Liver (tissue), 9 donors: Measurements from ENCODE around the gene ARMH1. TPM values are rescaled to one million over a fixed set of nuclear protein-coding genes. Genes with fewer than 3 reads are reported as not detected.

Experiments
- DNase-seq: peaks from one replicate; pipeline ENCODE4 v3.0.0-alpha.2; 2017; ENCODE audit warnings: low spot score
- H3K27ac ChIP-seq, 2 donors: one replicate each; pipeline ENCODE4 v1.7.0; 2013; ENCODE audit warnings: inconsistent platforms in 2 of 2, low read length in 2 of 2, control low read depth in 1 of 2, low read depth in 1 of 2, mild to moderate bottlenecking in 1 of 2
- H3K27me3 ChIP-seq, 4 donors: one replicate each; pipeline versions ENCODE4 v1.6.1 to v1.7.0; 2013; ENCODE audit warnings: low read length in 3 of 4, inconsistent platforms in 1 of 4, mild to moderate bottlenecking in 1 of 4, moderate library complexity in 1 of 4; ENCODE audit not compliant: control insufficient read depth in 4 of 4, insufficient read depth in 4 of 4
- H3K36me3 ChIP-seq, 4 donors: one replicate each; pipeline versions ENCODE4 v1.6.1 to v1.7.0; 2013; ENCODE audit warnings: low read length in 3 of 4, mild to moderate bottlenecking in 3 of 4, low read depth in 1 of 4, moderate library complexity in 1 of 4; ENCODE audit not compliant: control insufficient read depth in 4 of 4, insufficient read depth in 3 of 4
- H3K4me1 ChIP-seq, 4 donors: one replicate each; pipeline versions ENCODE4 v1.6.1 to v1.7.0; 2013; ENCODE audit warnings: low read length in 3 of 4, mild to moderate bottlenecking in 3 of 4, moderate library complexity in 1 of 4; ENCODE audit not compliant: control insufficient read depth in 4 of 4, insufficient read depth in 4 of 4
- H3K4me3 ChIP-seq, 3 donors: one replicate each; pipeline versions ENCODE4 v1.6.1 to v1.7.0; 2013; ENCODE audit warnings: low read length in 3 of 3, control low read depth in 1 of 3, low read depth in 1 of 3, mild to moderate bottlenecking in 1 of 3
- H3K9ac ChIP-seq, 2 donors: one replicate each; pipeline ENCODE4 v1.7.0; 2013; ENCODE audit warnings: low read length in 2 of 2, mild to moderate bottlenecking in 2 of 2, moderate library complexity in 2 of 2, control low read depth in 1 of 2, low read depth in 1 of 2
- H3K9me3 ChIP-seq, 4 donors: one replicate each; pipeline versions ENCODE4 v1.6.1 to v1.7.0; 2013; ENCODE audit warnings: low read length in 3 of 4; ENCODE audit not compliant: control insufficient read depth in 4 of 4
- ATF3 ChIP-seq: IDR thresholded peaks from 2 replicates; pipeline ENCODE4 v1.6.1; 2016; ENCODE audit warnings: antibody characterized with exemption
- CTCF ChIP-seq: fragments of 150-350 bp; IDR thresholded peaks from 2 replicates; pipeline ENCODE4 v1.5.1; 2017; ENCODE audit warnings: improper control_type of control experiment, low read depth, low read length; ENCODE audit not compliant: missing input control
- FOXA1 ChIP-seq: IDR thresholded peaks from 2 replicates; pipeline ENCODE4 v1.6.1; 2016; ENCODE audit warnings: antibody characterized with exemption
- HNF4A ChIP-seq, 2 donors: conservative IDR thresholded peaks; 2 replicates each; pipeline ENCODE4 v1.6.1; 2016; ENCODE audit warnings: antibody characterized with exemption in 2 of 2, mild to moderate bottlenecking in 2 of 2
- RAD21 ChIP-seq, 2 donors: IDR thresholded peaks; 2 replicates each; pipeline ENCODE4 v1.6.1; 2016; ENCODE audit warnings: antibody characterized with exemption in 2 of 2, mild to moderate bottlenecking in 2 of 2
- REST ChIP-seq: IDR thresholded peaks from 2 replicates; pipeline ENCODE4 v1.6.1; 2016; ENCODE audit warnings: antibody characterized with exemption, mild to moderate bottlenecking
- YY1 ChIP-seq: IDR thresholded peaks from 2 replicates; pipeline ENCODE4 v1.6.1; 2016; ENCODE audit warnings: antibody characterized with exemption, mild to moderate bottlenecking
- ZBTB33 ChIP-seq: IDR thresholded peaks from 2 replicates; pipeline ENCODE4 v1.6.1; 2016; ENCODE audit warnings: antibody characterized with exemption
- WGBS: extraction: QIAGEN DNeasy Blood & Tissue Kit; methylation state at CpG from one replicate; pipeline ENCODE4 v1.1.7; 2013; 5-methylcytosine and 5-hydroxymethylcytosine counted together
- polyA plus RNA-seq, 2 donors: library from polyadenylated mRNA; stranded (reverse) in 1 of 2; unstranded in 1 of 2; fragments of 200-250 nt in 1 of 2; fragments of >200 nt in 1 of 2; fragmentation: Nextera tagmentation in 1 of 2; extraction: Ambion mirVana in 1 of 2; gene quantifications; one replicate each; pipeline versions ENCODE4 v1.2.1 to v1.2.3, GENCODE V29; 2013 to 2015
- total RNA-seq, 2 donors: library from RNA; depleted of rRNA; stranded (reverse); fragments of >200 nt; gene quantifications; one replicate each; pipeline ENCODE4 v1.2.3, GENCODE V29; 2014
- donor health status: healthy.
- donor health status: healthy.
- donor health status: healthy.
- donor health status: healthy.
- donor health status: healthy.

ARMH1 gene
- total and polyA plus RNA-seq, 4 donors = 2.2 to 20.3 (median 5.5) TPM

GRCh38 chr1:44634606-44635189 lies 39.8 kb upstream of the ARMH1 start:
- no peak for TF ChIP-seq YY1
- WGBS = 94% methylated on average over 3 of the region's 3 CpGs
- H3K4me1 ChIP-seq = peaks cover 3 to 20% (median 13%) of the 10 kb centered on the region in 4 donors
- no peak overlapping the region for H3K4me3 ChIP-seq
- H3K27ac ChIP-seq = no peak overlapping the region
- H3K9me3 ChIP-seq = no peaks in the 10 kb centered on the region
- H3K36me3 ChIP-seq = peaks cover 20 to 44% (median 32%) of the 10 kb centered on the region in 4 donors
- H3K27me3 ChIP-seq = no peaks in the 10 kb centered on the region
- H3K9ac ChIP-seq = no peak overlapping the region
- DNase-seq = no peak

- no peak for DNase-seq
- no peak overlapping the region for H3K4me3 ChIP-seq
- H3K9me3 ChIP-seq = no peaks in the 10 kb centered on the region
- TF ChIP-seq HNF4A (conservative IDR thresholded peaks at IDR 0.05) (no peak), ZBTB33 (no peak), FOXA1 (no peak)
- H3K4me1 ChIP-seq = peaks cover 3 to 20% (median 13%) of the 10 kb centered on the region in 4 donors
- no peaks in the 10 kb centered on the region for H3K27me3 ChIP-seq
- H3K36me3 ChIP-seq = peaks cover 20 to 48% (median 32%) of the 10 kb centered on the region in 4 donors
- no peak overlapping the region for H3K9ac ChIP-seq
- 96% methylated on average over 9 of the region's 9 CpGs for WGBS
- no peak overlapping the region for H3K27ac ChIP-seq
Observed at GRCh38 chr1:44635439-44635838, 39.1 kb upstream of the ARMH1 start.

GRCh38 chr1:44636083-44636687 lies 38.3 kb upstream of the ARMH1 start:
- Histone ChIP-seq H3K9me3 (no peaks in the 10 kb centered on the region), H3K27ac (no peak overlapping the region), H3K4me1 (peaks cover 3 to 19% (median 12%) of the 10 kb centered on the region in 4 donors), H3K9ac (no peak overlapping the region), H3K36me3 (peaks cover 22 to 53% (median 34%) of the 10 kb centered on the region in 4 donors), H3K27me3 (no peaks in the 10 kb centered on the region), H3K4me3 (no peak overlapping the region)
- no peak for DNase-seq
- 95% methylated on average over 14 of the region's 14 CpGs for WGBS
- TF ChIP-seq ZBTB33 = no peak
- no peak for TF ChIP-seq RAD21 (IDR thresholded peaks at IDR 0.05)
- no peak for TF ChIP-seq REST
- no peak for TF ChIP-seq YY1
- TF ChIP-seq ATF3 = no peak
- TF ChIP-seq CTCF = no peak
- no peak for TF ChIP-seq HNF4A (conservative IDR thresholded peaks at IDR 0.05)
